Pancreas (tissue), 10 donors: ENCODE results near the gene LAMB2. TPM values are rescaled to one million over a fixed set of nuclear protein-coding genes. Genes with fewer than 3 reads are reported as not detected.

ENCODE experiments used
- ATAC-seq, 4 donors: fragments of 200-7000 bp; cut with Tn5 transposase; one replicate each; pipeline versions ENCODE4 v1.8.0 to v1.9.1; 2020; ENCODE audit warnings: mild to moderate bottlenecking in 4 of 4, moderate library complexity in 4 of 4
- DNase-seq, 6 donors: peaks; one replicate each; pipeline ENCODE4 v3.0.0-alpha.2; 2020
- FAIRE-seq: peaks from 2 replicates; lab custom pipeline; 2012; peaks lifted over from hg19 to GRCh38; lab: Jason Lieb, UNC
- H3K27ac ChIP-seq, 4 donors: fragments of 200-600 bp; sonication (generic); 1 replicate in 3 of 4; 2 replicates in 1 of 4; pipeline versions ENCODE4 v1.5.0 to v1.8.0; 2020
- H3K27me3 ChIP-seq, 4 donors: fragments of 200-600 bp; one replicate each; pipeline ENCODE4 v1.8.0; 2021
- H3K36me3 ChIP-seq, 3 donors: fragments of 200-600 bp; sonication (generic) in 1 of 3; one replicate each; pipeline versions ENCODE4 v1.5.0 to v1.8.0; 2020 to 2021
- H3K4me1 ChIP-seq, 3 donors: fragments of 200-600 bp; one replicate each; pipeline ENCODE4 v1.8.0; 2021
- H3K4me3 ChIP-seq, 4 donors: fragments of 200-600 bp; sonication (generic) in 2 of 4; one replicate each; pipeline versions ENCODE4 v1.5.0 to v1.8.0; 2020 to 2021
- H3K9me3 ChIP-seq, 4 donors: fragments of 200-600 bp; one replicate each; pipeline ENCODE4 v1.8.0; 2021
- WGBS, 2 donors: extraction: QIAGEN DNeasy Blood & Tissue Kit; methylation state at CpG; one replicate each; pipeline ENCODE4 v1.1.7; 2013; 5-methylcytosine and 5-hydroxymethylcytosine counted together
- intact Hi-C, 3 donors: fragments of 100-400 bp; cut with DNase I; formaldehyde crosslinking; loops; one replicate each; pipeline versions ENCODE4 v1.11.1 to v1.14.2; 2022
- polyA plus RNA-seq, 2 donors: library from polyadenylated mRNA; stranded (reverse); fragments of 200-250 nt; gene quantifications; one replicate each; pipeline ENCODE4 v1.2.3, GENCODE V29; 2013
- total RNA-seq, 6 donors: library from RNA; stranded (reverse); fragmentation: NEBNext Ultra II Directional in 4 of 6; extraction: Animal tissue kit (Norgen Biotek cat#: 25700) in 4 of 6; gene quantifications; one replicate each; pipeline versions ENCODE4 v1.2.1 to v1.2.4, GENCODE V29; 2021 to 2023
- TF ChIP-seq, protein P1 (sequence below), 4 donors: fragments of 200-600 bp; sonication (generic) in 3 of 4; IDR thresholded peaks; one replicate each; pipeline versions ENCODE4 v1.5.0 to v1.8.0; 2021; ENCODE audit warnings: antibody characterized with exemption in 4 of 4
- donor health status: healthy with polysubstance abuse.
- donor health status: DM: no; HTN: no; CAD: no; lungs with moderate emphysema.
- donor health status: DM: no; HTN: no; CAD: no.
- donor health status: control.
- donor health status: control.
- donor health status: Bipolar disorder and iron deficiency.
- donor health status: DM: yes; HTN: yes; CAD: no.
- donor health status: DM: no; HTN: no; CAD: no.
- donor health status: DM: no; HTN: no; CAD: no.
- donor health status: DM: yes; HTN: yes; CAD: no.

The LAMB2 gene
- total and polyA plus RNA-seq, 8 donors: 74.4 to 483 (median 99.3) TPM

- whole genome bisulfite sequencing, 2 donors: 87 to 90% methylated on average over 3 of the region's 3 CpGs
- H3K4me1 ChIP-seq: peaks cover 0 to 7% (median 0%) of the 10 kb centered on the region in 3 donors
- H3K9me3 ChIP-seq: no peaks in the 10 kb centered on the region
- H3K4me3 ChIP-seq: no peak overlapping the region
- no peak for DNase-seq
- TF ChIP-seq, protein P1, sequence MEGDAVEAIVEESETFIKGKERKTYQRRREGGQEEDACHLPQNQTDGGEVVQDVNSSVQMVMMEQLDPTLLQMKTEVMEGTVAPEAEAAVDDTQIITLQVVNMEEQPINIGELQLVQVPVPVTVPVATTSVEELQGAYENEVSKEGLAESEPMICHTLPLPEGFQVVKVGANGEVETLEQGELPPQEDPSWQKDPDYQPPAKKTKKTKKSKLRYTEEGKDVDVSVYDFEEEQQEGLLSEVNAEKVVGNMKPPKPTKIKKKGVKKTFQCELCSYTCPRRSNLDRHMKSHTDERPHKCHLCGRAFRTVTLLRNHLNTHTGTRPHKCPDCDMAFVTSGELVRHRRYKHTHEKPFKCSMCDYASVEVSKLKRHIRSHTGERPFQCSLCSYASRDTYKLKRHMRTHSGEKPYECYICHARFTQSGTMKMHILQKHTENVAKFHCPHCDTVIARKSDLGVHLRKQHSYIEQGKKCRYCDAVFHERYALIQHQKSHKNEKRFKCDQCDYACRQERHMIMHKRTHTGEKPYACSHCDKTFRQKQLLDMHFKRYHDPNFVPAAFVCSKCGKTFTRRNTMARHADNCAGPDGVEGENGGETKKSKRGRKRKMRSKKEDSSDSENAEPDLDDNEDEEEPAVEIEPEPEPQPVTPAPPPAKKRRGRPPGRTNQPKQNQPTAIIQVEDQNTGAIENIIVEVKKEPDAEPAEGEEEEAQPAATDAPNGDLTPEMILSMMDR (IDR thresholded peaks at IDR 0.05): no peak
- no peak for FAIRE-seq
- no peak overlapping the region for H3K27ac ChIP-seq
- H3K36me3 ChIP-seq: peaks cover 0 to 9% (median 0%) of the 10 kb centered on the region in 3 donors
- no peaks in the 10 kb centered on the region for H3K27me3 ChIP-seq
- intact Hi-C loops: no loop called here
- no peak for ATAC-seq
Measured at GRCh38 chr3:49161808-49162530, 29.1 kb upstream of the LAMB2 start.

GRCh38 chr3:49161197-49161596 lies 28.3 kb upstream of the LAMB2 start:
- Histone ChIP-seq H3K36me3 (peaks cover 0 to 9% (median 0%) of the 10 kb centered on the region in 3 donors), H3K27me3 (no peaks in the 10 kb centered on the region), H3K27ac (no peak overlapping the region), H3K9me3 (no peaks in the 10 kb centered on the region), H3K4me1 (peaks cover 0 to 7% (median 0%) of the 10 kb centered on the region in 3 donors), H3K4me3 (no peak overlapping the region)
- FAIRE-seq (no peak), ATAC-seq (no peak), DNase-seq (no peak)
- intact Hi-C loops: no loop called here
- 92 to 95% methylated on average over 2 of the region's 2 CpGs for WGBS, 2 donors
- TF ChIP-seq, protein P1 (IDR thresholded peaks at IDR 0.05): no peak

DNA sequence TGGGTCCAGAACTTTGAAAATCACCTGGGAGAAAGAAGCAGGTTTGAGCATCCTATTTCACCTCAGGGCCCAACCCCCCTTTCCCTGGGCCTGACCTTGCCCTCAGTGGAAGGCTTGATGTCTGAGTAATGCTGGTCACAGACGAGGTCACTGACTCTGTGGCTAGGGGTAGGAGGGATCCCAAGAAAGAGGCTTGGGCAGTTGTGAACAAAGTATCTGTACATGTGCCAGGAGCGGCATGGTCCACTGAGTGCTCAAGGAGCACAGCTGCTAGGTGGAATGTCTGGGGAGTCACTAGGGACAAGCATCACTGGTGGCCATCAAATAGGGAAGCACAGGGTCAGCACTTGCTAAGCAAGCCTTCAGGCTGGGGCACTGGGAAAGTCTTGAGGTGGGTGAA lies 25.9 kb upstream of the LAMB2 start:
- Histone ChIP-seq H3K27me3 (no peaks in the 10 kb centered on the region), H3K9me3 (no peaks in the 10 kb centered on the region), H3K36me3 (peaks cover 0 to 8% (median 0%) of the 10 kb centered on the region in 3 donors), H3K27ac (no peak overlapping the region), H3K4me3 (no peak overlapping the region), H3K4me1 (no peaks in the 10 kb centered on the region)
- no peak for FAIRE-seq
- DNase-seq: no peak
- TF ChIP-seq, protein P1 (IDR thresholded peaks at IDR 0.05): no peak
- 64 to 77% methylated on average over 2 of the region's 2 CpGs for WGBS, 2 donors
- no peak for ATAC-seq
- intact Hi-C loops: no loop called here

- no peaks in the 10 kb centered on the region for H3K27me3 ChIP-seq
- TF ChIP-seq, protein P1 (IDR thresholded peaks at IDR 0.05): peak in 1 of 4 donors; percentile 10
- H3K4me3 ChIP-seq: no peak overlapping the region
- ATAC-seq (peak in 3 of 4 donors; percentile 68 to 87 (median 77)), DNase-seq (peak in 1 of 6 donors; percentile 45), FAIRE-seq (no peak)
- H3K4me1 ChIP-seq: no peaks in the 10 kb centered on the region
- peaks cover 0 to 2% (median 0%) of the 10 kb centered on the region in 3 donors for H3K36me3 ChIP-seq
- intact Hi-C loops: no loop called here
- H3K9me3 ChIP-seq: no peaks in the 10 kb centered on the region
- WGBS, 2 donors: 63 to 66% methylated on average over 5 of the region's 5 CpGs
- no peak overlapping the region for H3K27ac ChIP-seq
Measured at GRCh38 chr3:49158103-49158709, 25.4 kb upstream of the LAMB2 start.

GRCh38 chr3:49157289-49157688 lies 24.4 kb upstream of the LAMB2 start:
- no peak for FAIRE-seq
- H3K4me1 ChIP-seq: no peaks in the 10 kb centered on the region
- H3K9me3 ChIP-seq: no peaks in the 10 kb centered on the region
- no peak overlapping the region for H3K27ac ChIP-seq
- no peaks in the 10 kb centered on the region for H3K27me3 ChIP-seq
- no peak overlapping the region for H3K4me3 ChIP-seq
- WGBS, 2 donors: 61 to 73% methylated on average over 1 of the region's 1 CpG
- DNase-seq: no peak
- no peak for ATAC-seq
- TF ChIP-seq, protein P1 (IDR thresholded peaks at IDR 0.05): no peak
- no peaks in the 10 kb centered on the region for H3K36me3 ChIP-seq
- intact Hi-C loops: no loop called here
